Sigmoid colon (tissue), 4 donors: ENCODE results near the gene MORN4.

ENCODE experiments used
- POLR2AphosphoS5 ChIP-seq, 4 donors: sonication (generic); formaldehyde crosslinking; IDR thresholded peaks; one replicate each; pipeline ENCODE4 v1.6.1; 2017; ENCODE audit warnings: antibody characterized with exemption in 4 of 4
- TF ChIP-seq, protein P1 (sequence below), 4 experiments: fragments of 450-650 bp in 3 of 4; fragments of 200-600 bp in 1 of 4; IDR thresholded peaks; one replicate each; pipeline ENCODE4 v1.5.1; 2016 to 2019; ENCODE audit warnings: antibody characterized with exemption in 4 of 4, mild to moderate bottlenecking in 3 of 4, moderate library complexity in 2 of 4

DNA sequence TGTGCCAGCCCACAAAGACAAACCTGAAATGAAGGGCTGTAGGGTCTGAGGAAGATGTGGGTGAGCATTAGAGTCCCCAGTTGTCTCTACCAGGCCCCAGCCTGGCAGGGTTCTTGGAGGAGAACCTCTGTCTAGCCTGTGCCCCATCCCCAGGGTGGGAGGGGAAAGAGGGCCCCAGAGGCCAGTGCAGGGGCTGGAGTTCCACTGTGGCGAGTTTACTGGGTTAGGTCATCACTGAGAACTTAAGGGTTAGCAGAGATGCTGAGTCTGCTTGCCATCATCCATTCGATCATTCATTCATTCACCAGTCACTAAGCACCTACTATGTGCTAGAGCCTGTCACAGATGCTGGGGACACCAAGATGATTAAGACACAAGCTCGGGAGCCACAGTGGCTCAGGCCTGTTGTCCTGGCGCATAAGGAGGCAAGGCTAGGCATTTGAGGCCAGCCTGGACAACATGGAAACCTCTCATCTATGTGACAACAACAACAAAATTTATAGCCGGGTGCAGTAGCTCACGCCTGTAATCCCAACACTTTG, 58.1 kb downstream of the MORN4 start:
- no peak for TF ChIP-seq POLR2AphosphoS5 (IDR thresholded peaks at IDR 0.05)
- TF ChIP-seq, protein P1, sequence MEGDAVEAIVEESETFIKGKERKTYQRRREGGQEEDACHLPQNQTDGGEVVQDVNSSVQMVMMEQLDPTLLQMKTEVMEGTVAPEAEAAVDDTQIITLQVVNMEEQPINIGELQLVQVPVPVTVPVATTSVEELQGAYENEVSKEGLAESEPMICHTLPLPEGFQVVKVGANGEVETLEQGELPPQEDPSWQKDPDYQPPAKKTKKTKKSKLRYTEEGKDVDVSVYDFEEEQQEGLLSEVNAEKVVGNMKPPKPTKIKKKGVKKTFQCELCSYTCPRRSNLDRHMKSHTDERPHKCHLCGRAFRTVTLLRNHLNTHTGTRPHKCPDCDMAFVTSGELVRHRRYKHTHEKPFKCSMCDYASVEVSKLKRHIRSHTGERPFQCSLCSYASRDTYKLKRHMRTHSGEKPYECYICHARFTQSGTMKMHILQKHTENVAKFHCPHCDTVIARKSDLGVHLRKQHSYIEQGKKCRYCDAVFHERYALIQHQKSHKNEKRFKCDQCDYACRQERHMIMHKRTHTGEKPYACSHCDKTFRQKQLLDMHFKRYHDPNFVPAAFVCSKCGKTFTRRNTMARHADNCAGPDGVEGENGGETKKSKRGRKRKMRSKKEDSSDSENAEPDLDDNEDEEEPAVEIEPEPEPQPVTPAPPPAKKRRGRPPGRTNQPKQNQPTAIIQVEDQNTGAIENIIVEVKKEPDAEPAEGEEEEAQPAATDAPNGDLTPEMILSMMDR (IDR thresholded peaks at IDR 0.05) = no peak
